Spleen (tissue), 7 donors: ENCODE data around the gene ADAMTS14.
"Not testable (repeated sequence)": the region's sequence is repeated elsewhere in the genome, so short reads cannot be mapped to it uniquely, and the experiment has no call there.

Experiments used
- POLR2A ChIP-seq, 3 donors: fragments of 450-650 bp; IDR thresholded peaks; one replicate each; pipeline ENCODE4 v1.5.1; 2017; ENCODE audit warnings: antibody characterized with exemption in 3 of 3, mild to moderate bottlenecking in 1 of 3
- POLR2AphosphoS5 ChIP-seq, 3 donors: sonication (generic); formaldehyde crosslinking; IDR thresholded peaks; one replicate each; pipeline ENCODE4 v1.5.1; 2017; ENCODE audit warnings: antibody characterized with exemption in 3 of 3
- TF ChIP-seq, protein P1 (sequence below), 11 experiments: fragments of 200-600 bp in 7 of 11; fragments of 450-650 bp in 4 of 11; sonication (generic) in 4 of 11; IDR thresholded peaks in 8 of 11; conservative IDR thresholded peaks in 3 of 11; 1 replicate in 7 of 11; 2 replicates in 4 of 11; pipeline versions ENCODE4 v1.4.0 to v1.8.0; 2016 to 2021; ENCODE audit warnings: antibody characterized with exemption in 11 of 11, inconsistent platforms in 4 of 11, mild to moderate bottlenecking in 1 of 11
- donor health status: DM: no; HTN: no; CAD: no; lungs with moderate emphysema.
- donor health status: DM: no; HTN: no; CAD: no.
- donor health status: DM: no; HTN: no; CAD: no.

DNA sequence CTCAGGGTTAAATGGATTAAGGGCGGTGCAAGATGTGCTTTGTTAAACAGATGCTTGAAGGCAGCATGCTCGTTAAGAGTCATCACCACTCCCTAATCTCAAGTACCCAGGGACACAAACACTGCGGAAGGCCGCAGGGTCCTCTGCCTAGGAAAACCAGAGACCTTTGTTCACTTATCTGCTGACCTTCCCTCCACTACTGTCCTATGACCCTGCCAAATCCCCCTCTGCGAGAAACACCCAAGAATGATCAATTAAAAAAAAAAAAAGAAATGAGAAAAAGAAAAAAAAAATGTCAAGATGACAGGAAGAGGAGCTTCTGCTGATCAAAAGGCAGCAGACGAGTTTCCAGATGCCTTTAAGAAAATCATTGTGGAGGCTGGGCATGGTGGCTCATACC, 40.6 kb upstream of the ADAMTS14 start:
- TF ChIP-seq, protein P1, sequence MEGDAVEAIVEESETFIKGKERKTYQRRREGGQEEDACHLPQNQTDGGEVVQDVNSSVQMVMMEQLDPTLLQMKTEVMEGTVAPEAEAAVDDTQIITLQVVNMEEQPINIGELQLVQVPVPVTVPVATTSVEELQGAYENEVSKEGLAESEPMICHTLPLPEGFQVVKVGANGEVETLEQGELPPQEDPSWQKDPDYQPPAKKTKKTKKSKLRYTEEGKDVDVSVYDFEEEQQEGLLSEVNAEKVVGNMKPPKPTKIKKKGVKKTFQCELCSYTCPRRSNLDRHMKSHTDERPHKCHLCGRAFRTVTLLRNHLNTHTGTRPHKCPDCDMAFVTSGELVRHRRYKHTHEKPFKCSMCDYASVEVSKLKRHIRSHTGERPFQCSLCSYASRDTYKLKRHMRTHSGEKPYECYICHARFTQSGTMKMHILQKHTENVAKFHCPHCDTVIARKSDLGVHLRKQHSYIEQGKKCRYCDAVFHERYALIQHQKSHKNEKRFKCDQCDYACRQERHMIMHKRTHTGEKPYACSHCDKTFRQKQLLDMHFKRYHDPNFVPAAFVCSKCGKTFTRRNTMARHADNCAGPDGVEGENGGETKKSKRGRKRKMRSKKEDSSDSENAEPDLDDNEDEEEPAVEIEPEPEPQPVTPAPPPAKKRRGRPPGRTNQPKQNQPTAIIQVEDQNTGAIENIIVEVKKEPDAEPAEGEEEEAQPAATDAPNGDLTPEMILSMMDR (IDR thresholded peaks at IDR 0.05 in 8 of 11, conservative IDR thresholded peaks at IDR 0.05 in 3 of 11), result not testable (repeated sequence)
- TF ChIP-seq POLR2AphosphoS5, POLR2A (IDR thresholded peaks at IDR 0.05): not testable (repeated sequence)
